Eye (tissue), 1 donor: ENCODE measurements around the gene CYP2E1.
"Not testable (repeated sequence)": the region's sequence is repeated elsewhere in the genome, so short reads cannot be mapped to it uniquely, and the experiment has no call there.

Experiments
- DNase-seq: peaks from one replicate; pipeline ENCODE4 v3.0.0-alpha.2; 2015

CYP2E1 gene

DNA sequence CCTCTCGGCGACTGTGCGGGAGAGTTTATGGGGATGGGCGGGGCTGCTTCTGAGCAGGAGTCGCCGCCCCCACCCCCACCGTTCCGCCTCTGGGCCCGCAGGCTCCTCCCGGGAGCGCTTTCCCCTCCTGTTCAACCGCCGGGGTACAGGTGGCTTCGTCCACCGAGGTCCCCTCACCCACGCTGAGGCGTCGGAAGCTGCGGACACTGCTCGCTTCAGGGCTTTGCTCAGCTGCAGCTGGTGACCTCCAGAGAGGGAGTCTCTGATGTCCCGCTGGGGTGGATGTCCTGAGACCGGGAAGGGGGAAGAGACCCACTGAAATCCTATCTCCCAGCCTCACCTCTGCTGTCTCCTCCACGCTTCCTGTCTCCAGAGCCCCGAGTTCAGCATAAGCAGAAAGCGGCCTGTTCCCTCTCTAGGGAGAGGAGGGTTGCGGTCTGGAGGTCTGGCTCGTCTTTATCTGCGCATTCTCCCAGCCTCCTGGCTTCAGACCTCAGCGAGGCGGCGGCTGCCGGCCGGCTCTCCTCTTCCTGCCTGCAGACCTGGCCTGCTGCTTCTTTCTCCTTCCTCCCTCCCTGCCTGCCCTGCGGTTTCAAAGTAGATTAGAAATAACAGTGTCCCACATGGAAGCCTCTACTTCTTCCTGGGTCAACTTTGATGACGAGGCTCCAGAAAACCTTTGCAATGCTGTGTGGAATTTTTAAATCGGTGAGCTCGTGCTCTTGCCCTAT is 1.8 kb downstream of the CYP2E1 start:
- peak; percentile 5 for DNase-seq

DNA sequence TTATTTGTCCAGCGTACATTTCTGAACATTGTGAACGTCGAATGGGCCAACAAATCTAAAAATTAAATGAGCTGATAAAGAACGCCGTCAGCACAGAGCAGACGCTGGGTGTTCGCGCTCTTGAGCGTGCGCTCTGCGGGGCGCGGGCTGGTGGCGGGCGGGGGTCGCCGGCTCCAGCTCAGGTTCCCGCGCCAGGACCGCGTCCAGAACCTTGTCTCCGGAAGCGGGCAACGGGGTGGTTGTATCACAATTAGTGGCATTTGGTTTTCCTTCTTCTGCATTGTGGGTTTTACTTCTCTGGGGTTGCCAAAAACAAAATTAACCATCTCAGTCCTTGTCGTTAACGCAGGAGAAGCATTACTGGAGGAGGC is 2.4 kb downstream of the CYP2E1 start:
- no peak for DNase-seq

DNA sequence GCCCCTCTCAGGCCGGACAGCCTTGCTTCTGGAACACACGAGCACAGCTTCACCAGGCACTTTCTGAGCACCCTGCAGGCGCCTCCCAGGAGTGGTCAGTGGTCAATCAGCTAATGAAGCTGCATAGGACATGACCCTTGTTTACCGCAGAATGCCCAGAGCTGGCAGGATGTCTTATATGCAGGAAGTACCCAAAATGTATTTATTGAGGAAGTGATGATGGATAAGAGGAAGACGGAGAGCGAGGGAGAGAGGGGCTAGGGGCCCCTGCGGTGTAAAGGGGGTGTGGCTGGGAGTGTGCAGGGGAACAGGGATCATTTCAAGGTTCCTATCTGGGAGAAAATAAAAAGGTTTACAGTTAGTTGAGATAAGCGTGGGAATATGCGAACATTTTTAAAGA is 3.3 kb downstream of the CYP2E1 start:
- no peak for DNase-seq

DNA sequence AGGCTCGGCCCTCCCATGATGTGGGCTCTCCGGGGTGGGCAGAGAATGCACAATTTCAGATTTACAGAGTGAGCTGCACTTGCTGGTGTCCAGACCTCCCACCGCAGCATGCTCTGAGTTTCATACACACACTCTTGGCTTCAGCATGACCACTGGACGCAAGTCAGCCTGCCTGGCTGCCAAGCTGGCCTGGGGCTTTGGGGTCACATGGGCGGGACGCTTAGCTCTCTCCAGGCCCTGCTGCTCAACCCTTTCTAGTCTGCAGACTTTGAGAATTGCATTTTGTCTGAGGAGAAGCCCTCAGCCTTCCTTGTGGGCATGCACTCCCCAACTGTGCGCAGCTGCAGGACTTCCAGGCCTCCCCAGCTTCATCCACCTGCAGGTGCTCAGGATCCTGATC is 5.7 kb downstream of the CYP2E1 start:
- no peak for DNase-seq

DNA sequence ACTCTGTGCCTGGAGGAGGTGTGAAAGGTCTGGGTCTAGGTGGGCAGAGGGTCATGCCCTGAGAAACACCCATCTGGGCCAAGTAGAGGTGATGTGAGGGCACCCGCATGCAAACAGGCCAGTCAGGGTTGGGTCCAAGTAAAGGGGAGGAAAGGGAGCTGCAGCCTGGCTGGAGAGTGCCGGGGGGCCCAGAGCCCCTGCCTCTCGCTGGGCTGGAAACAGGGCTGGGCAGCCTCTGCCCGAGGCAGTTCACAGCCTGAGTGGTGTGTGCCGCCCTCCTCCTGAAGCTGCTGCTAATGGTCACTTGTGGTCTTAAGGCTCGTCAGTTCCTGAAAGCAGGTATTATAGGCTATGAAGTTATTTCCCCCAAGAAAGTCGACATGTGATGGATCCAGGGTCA is 7.3 kb downstream of the CYP2E1 start:
- DNase-seq: no peak

DNA sequence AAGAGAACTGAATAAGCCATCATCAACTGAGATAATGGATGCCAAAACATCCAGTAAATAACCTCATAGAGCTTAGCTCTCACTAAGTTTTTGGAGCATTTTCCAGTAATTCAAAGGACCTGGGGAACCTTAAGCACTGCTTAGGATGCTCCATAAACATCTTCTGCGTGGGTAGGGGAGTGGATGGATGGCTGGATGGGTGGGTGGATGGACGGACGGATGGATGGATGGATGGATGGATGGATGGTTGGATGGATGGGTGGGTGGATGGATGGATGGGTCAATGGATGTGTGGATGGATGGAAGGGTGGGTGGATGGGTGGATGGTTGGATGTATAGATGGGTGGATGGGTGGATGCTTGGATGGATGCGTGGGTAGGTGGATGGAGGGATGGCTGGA is 9.0 kb downstream of the CYP2E1 start:
- no peak for DNase-seq

DNA sequence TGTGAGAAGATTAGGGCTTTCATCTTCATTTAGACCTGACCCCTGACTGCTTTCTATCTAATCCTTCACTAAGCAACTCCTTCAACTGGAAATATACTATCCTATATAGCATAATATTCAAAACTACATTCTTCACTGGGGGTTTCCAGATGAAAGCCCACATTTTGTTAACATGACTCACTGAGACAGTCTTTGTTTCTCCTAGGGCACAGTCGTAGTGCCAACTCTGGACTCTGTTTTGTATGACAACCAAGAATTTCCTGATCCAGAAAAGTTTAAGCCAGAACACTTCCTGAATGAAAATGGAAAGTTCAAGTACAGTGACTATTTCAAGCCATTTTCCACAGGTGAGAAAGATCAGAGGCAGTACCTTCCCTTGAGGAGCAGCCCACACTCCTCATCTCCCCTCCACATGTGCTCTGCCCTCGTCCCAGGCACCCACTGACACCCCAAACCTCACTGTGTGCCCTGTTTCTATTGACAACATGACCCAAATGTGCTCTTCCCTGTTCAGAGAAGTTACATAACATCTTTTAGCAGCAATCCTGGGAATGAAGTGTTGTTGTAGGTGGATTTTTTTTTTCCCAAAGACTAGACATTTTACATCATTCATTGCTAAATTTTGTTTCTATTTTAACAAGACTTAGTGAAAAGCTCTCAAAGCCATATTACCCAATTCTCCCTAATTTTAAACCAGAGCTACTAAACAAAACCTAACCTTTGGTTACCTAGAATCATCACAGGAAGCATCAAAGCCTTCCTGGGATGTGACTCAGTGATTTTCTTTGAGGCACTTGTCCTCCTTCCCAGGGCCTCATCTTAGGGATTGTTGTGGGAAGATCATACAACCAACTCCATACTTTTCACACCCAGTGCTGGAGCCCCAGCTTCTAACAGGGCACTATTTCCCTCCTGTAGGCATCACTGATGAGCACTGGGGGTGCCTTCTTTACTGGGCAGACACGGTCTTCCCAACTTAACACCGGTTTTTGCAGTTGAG is 10.7 kb downstream of the CYP2E1 start:
- DNase-seq: no peak

DNA sequence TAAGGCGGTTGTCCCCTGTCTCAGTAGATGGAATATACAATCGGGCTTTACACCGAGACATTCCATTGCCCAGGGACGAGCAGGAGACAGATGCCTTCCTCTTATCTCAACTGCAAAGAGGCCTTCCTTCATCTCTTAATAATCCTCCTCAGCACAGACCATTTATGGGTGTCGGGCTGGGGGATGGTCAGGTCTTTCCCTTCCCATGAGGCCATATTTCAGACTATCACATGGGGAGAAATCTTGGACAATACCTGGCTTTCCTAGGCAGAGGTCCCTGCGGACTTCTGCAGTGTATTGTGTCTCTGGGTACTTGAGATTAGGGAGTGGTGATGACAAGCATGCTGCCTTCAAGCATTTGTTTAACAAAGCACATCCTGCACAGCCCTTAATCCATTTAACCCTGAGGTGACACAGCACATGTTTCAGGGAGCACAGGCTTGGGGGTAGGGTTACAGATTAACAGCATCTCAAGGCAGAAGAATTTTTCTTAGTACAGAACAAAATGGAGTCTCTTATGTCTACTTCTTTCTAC is 14.3 kb downstream of the CYP2E1 start:
- not testable (repeated sequence) for DNase-seq

DNA sequence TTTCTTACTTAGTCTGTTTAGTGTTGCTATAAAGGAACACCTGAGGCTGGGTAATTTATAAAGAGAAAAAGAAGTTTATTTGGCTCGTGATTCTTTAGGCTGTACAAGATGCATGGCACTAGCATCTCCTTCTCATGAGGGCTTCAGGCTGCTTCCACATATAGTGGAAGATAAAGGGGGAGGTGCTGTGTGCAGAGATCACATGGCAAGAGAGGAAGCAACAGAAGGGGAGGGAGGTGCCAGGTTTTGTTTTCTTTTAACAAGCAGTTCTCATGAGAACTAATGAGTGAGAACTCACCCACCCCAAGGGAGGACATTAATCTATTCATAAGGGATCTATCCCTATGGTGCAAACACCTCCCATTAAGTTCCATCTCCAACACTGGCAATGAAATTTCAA is 17.3 kb downstream of the CYP2E1 start:
- DNase-seq: no peak

DNA sequence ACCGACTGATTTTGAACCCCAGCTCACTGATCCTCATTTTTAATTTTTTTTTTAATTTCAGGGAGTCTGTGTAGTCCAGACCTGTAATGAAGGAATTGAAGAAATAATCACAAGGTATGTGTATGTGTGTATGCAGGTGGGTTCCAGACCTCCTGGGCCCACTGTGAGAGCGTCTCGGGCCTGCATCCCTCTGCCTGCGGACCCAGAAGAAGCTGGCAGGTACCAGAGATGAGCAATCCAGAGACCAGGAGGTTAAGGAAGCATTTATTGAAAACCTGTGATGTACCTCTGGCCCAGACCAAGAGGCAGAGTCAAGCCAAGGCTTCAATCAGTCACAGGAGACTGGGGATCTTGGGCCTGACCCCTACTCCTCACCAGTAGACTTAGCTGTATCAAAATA is 27.4 kb downstream of the CYP2E1 start:
- no peak for DNase-seq

DNA sequence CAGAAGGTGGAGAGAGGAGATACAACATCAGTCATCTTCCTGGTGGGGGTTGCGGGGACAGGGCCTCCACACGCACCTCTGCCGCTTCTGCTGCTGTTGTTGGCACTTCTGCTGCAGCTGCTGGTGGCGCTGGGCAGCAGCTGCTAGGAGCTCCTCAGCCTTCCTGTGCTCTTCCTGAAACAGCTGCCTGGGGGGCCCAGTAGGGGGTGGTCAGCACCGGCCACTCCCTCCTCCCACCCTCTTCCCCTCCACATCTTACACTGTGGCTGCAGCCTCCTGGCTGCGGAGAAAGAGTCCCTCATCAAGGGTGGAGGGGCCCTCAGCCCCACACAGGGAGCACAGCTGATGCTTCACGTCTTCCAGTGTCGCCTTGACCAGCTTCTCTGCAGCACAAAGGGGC is 28.4 kb downstream of the CYP2E1 start:
- DNase-seq: no peak

DNA sequence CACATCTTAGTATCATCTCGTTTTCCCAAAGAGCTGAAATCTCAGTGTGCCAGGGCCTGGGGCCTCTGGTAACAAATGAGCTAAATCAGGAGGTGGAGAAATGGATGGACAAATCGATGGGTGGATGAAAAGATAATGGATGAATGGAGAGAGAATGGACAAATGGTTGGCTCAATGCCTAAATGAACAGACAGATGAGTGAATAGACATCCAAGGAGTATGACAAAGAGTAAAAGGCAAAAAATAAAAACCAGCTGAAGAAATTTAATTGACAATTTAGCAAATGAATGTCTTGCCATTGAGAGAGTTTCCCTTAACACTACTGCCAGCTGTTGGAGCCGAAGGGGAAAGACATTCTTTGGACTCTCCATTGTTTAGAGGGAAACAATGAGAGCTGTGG is 30.2 kb downstream of the CYP2E1 start:
- DNase-seq: no peak

DNA sequence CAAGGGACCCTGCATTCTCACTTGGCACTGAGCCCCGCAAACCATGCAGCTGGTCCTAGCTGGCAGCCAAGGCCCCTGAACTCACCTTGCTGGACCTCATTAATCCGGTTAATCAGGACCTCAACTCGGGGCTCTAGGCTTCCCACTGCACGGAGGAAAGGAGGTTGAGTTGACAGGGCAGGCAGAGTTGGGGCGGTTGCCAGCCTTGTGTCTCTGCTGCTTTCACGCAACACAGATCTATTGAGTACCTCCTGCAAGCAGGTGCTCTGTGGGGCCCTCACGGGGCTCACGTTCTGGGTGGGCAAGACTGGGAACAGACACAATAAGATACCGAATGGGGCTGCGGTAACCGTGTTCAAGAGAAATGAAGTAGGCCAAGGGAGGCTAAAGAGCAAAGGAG is 32.1 kb downstream of the CYP2E1 start:
- DNase-seq: no peak

DNA sequence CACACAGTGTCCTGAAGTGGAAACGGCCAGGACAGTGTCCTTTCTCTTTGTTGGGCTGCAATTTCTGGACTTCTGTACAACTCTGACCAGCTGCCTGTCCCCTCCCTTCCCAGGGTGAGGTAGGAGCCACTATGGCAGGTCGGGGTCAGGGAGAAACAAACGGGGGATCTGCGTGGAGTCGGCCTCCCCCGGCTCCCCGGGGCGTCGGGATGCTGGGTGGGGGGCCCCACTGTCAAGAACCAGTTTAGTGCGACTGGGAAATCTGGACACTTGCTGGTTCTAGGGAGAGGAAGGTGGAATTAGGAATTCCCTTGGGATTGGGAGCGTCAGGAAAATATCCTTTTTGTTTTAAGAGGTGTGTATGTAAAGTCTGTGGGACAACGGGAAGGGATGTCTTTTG is 37.7 kb downstream of the CYP2E1 start:
- DNase-seq: no peak

DNA sequence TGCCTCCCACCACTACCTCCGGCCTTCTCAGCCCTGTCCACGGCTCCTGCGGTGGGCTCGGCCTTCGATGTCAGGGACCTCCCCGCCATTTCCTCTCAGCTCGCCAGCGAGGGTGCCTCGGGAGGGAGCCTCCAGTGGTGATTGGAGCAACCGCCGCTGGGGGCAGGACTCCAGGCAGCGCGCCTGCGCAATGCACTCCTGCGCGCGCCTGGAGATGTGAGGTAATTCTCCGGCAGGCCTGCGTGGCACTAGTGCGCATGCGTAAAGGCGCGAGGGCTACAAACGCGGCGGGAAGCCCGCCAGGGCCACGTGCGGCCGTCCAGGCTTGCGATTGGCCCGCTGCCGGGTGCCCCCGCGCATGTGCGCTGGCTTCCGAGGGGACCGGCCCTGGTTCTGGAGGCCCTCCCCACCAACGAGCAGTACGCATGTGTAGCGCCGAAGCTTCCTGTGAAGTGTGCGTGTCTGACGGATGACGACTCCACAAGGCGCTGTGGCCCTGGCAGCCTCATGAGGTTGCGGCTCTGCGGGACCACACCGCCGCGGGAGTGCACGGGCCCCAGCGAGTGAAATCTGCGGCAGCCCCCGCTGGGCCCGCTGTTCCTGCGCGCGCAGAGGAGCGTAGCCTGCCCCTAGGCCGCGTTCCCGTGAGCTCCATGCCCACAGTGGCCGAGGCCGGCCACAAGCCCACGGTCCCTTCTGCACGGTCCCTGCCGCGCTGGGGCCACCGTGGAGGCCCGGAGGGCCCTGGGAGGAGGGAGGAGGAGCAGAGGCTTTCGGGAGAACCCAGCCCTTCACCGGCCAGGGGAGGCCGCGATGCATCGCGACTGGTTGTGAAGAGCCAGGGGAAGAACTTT is 38.5 kb downstream of the CYP2E1 start, which contains the start of gene SYCE1:
Gene SYCE1 (minus strand): TSS at position 143 of the 854 bp plus-strand sequence. CDS start 54 bp downstream, at position 89.
- DNase-seq: no peak

DNA sequence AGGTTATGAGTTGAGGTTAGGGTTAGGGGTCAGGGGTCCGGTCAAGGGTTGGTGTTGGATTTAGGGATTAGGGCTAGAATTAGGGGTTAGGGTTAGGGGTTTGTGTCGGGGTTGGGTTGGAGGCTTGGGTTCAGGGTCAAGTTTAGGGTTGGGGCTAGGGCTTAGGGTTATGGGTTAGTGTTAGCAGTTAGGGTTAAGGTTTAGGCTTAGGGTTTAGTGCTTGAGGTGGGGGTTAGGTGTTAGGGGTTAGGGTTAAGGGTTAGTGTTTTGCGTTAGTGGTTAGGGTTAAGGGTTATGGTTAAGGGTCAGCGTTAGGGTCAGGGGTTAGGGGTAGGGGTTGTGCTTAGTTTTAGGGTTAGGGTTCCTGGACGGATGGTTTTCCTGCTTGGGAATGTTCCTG is 40.0 kb downstream of the CYP2E1 start:
- DNase-seq: no peak

DNA sequence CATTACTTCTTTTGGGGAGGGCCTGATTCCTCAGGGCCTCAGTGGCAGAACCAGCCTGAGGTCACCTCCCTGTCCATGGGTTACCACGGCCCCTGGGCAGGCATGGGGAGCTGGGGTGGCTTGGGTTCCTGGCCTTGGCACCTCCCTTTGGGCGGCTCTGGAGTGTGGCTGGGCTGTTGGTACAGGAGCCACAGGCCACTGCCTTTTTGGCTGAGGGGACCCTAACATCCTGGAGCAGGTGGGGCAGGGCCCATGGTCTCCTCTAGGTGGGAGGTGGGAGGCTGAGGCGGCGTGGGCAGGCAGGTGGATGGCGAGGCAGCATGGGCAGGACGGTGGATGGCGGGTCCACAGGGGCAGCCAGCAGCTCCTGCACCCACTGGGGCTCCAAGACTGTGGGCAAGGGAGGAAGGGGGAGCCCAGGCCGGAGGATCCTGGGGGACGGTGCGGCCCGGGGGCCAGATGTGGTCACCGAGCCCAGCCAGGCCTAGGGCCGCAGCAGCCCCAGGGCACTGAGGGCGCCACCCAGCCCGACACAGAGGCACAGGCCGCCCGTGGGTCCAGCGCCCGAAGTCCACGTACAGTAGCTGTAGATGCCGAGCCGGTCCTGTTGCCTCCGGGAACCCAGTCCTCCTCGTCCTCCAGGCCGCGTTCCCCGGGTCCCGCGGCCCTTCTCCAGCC is 40.6 kb downstream of the CYP2E1 start:
- DNase-seq: no peak

DNA sequence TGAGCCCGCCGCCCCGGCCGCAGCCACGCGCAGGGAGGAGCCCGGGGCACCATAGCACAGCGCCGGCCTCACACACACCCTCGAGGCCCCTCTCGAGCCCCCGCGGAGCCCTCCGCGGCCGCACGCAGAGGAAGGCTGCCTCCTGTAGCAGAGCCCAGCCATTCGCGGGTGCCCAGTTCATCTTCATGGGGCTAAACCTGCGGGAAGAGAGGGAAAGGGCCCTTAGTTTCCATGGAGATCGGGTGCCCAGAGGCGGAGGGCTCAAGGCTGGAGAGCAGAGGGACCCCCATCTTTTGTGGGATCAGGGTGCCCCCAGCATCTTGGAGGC is 41.1 kb downstream of the CYP2E1 start:
- DNase-seq: no peak

DNA sequence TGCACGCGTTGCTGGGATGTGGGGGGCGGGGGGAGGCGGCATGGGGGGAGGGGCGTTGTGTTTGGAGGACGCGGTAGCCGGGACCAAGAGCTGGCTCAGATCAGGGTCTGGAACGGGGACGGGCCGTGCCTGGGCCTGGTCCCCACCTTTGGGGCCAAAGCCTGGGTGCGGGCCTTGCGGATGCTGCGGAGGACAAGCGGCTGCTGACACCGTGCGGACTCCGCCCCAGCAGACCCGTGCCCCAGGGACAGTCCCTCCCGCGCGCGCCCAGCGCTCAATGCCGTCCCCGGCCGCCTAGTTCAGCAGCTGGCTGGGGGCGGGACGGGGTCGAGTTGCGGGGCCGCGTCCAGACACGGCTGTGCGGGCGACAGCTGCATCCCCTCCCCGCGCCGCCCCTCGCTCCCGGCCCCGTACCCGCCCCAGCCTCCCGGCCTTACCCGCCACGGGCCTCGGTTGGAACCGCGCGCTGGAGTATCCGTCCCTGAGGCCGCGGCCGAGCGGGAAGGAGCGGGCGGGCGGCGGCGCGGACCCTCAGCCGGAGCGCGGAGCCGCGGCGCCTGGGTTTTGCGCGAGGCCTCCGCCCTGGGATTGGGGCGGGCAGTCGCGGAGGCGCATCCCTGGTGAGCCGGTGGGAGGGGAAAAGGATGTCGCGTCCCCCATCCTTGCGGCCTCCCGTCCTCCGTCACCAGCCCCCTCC is 41.8 kb downstream of the CYP2E1 start:
- peak; percentile 28 for DNase-seq

DNA sequence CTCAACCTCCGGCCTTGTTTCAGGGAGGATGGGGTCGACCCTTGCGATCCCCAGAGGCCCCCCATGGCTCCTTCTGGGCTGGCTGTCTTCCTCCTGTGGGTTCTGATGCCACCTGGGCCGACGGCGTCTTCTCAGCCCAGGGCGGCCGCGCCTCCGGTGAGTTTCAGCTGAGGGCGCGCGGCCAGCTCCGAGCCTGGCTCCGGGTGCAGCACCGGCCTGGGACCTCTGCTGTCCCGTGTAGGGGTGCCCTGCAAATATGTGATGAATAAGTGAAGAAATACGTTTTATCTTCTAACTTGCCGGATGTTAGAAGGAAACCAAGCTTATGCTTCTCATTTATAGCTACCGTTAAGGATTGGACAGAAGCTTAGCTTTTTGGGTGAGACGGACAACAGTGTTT is 42.6 kb downstream of the CYP2E1 start:
- DNase-seq: peak; percentile 5

DNA sequence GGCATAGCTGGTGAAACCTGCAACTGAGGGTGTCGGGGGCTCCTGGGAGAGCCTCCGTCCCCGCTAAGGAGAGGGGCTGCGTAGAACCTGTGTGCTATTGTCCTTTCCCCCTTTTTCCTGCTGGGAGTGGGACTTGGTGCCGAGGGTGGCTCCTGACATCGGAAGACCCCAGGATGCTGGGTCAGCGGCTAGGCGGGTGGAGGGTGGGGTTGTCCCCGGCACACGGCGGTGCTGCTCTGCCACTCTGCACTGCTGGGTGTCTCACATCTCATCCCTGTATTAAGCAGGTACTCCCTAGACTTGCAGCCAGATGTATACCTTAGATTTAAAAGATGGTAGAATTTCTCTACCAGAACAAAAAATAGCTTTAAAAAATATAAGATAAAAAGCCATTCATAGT is 44.9 kb downstream of the CYP2E1 start:
- DNase-seq: not testable (repeated sequence)

DNA sequence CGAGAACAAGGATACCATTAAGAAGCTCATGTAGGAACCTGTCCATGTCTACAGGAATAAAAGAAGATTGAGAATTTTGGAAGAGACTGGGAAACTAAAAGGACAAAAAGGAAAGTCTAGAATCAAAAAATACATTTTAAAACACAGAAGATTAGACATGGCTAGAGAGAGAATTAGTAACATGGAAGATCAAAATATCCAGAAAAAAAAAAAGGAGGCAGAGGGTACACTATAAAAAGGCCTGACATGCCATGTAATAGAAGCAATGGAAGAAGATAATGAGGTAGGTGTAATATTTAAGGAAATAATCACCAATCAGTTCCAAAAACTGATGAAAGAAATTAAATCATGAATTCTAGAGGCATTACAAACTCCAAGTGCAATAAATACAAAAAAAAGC is 46.3 kb downstream of the CYP2E1 start:
- DNase-seq: not testable (repeated sequence)
